ENCODE results near the gene FGF23. TPM values are rescaled to one million over a fixed set of nuclear protein-coding genes. Genes with fewer than 3 reads are reported as not detected.

FGF23 gene
- total and polyA plus RNA-seq, 2 donors (not counting 1 experiment from before 2014, with no cell fraction given), result not detected

GRCh38 chr12:4355156-4356040 is 24.1 kb downstream of the FGF23 start:
- H3K4me2 ChIP-seq (replicated peaks; ENCODE audit: low read depth, low read length, poor library complexity, severe bottlenecking), result no peak overlapping the region
- TF ChIP-seq CTCF (IDR thresholded peaks at IDR 0.05), result peak; percentile 34
- TF ChIP-seq EZH2 (IDR thresholded peaks at IDR 0.05; ENCODE audit: borderline replicate concordance, insufficient read depth, low read depth, low read length, poor library complexity, severe bottlenecking), result no peak
- no peaks in the 10 kb centered on the region for H3K4me1 Mint-ChIP-seq
- no peak overlapping the region for H3K27ac ChIP-seq (ENCODE audit: low read length in 2 of 2)
- H3K9me3 Mint-ChIP-seq (ENCODE audit: insufficient read depth), result no peaks in the 10 kb centered on the region
- no peaks in the 10 kb centered on the region for H3K27me3 ChIP-seq (replicated peaks in 1 of 4; ENCODE audit: control extremely low read depth in 1 of 4, control insufficient read depth in 3 of 4, insufficient read depth in 4 of 4, low read length in 3 of 4)
- no peaks in the 10 kb centered on the region for H3K4me1 ChIP-seq (ENCODE audit: control insufficient read depth in 2 of 2, insufficient read depth in 2 of 2, low read length in 2 of 2)
- ChIA-PET CTCF (interaction anchor here (0.7 kb wide), 1 partner anchor 48 kb away, joined by 4 read pairs; no protein-coding TSS in a partner anchor), POLR2A (no interaction called here)
- ATAC-seq (ENCODE audit: low read depth) (no peak), DNase-seq (no peak)
- no peaks in the 10 kb centered on the region for H3K27me3 Mint-ChIP-seq
- no peaks in the 10 kb centered on the region for H3K79me2 ChIP-seq (ENCODE audit: control insufficient read depth, insufficient read depth, low read length)
- peaks cover 0 to 2% (median 1%) of the 10 kb centered on the region in 3 donors for H3K9me3 ChIP-seq (ENCODE audit: control extremely low read depth in 1 of 3, control insufficient read depth in 2 of 3, insufficient read depth in 1 of 3, low read length in 2 of 3)
- no peaks in the 10 kb centered on the region for H4K20me1 ChIP-seq (ENCODE audit: control insufficient read depth, insufficient read depth, low read length, poor library complexity, severe bottlenecking)
- no peak overlapping the region for H3K27ac Mint-ChIP-seq
- no peak overlapping the region for H3K9ac ChIP-seq (ENCODE audit: low read length)
- H2AFZ ChIP-seq (ENCODE audit: insufficient read depth, low read depth, low read length, poor library complexity, severe bottlenecking), result no peak overlapping the region
- WGBS (ENCODE audit: insufficient coverage), result 95% methylated on average over 2 of the region's 3 CpGs
- intact Hi-C loops (cut with micrococcal nuclease), result no loop called here
- no peak overlapping the region for H3K4me3 ChIP-seq (ENCODE audit: control extremely low read depth in 1 of 5, extremely low read depth in 1 of 5, insufficient read depth in 1 of 5, low read depth in 2 of 5, low read length in 4 of 5)
- no peak overlapping the region for H3K4me3 Mint-ChIP-seq
- peaks cover 2 to 17% of the 10 kb centered on the region in 2 experiments for H3K36me3 ChIP-seq (replicated peaks in 1 of 2; ENCODE audit: control extremely low read depth in 1 of 2, control insufficient read depth in 1 of 2, extremely low read depth in 1 of 2, insufficient read depth in 2 of 2, low read length in 1 of 2)

GRCh38 chr12:4353785-4354208 is 25.7 kb downstream of the FGF23 start:
- Histone ChIP-seq H3K27ac (ENCODE audit: low read length in 2 of 2) (no peak overlapping the region), H3K27me3 (replicated peaks in 1 of 4; ENCODE audit: control extremely low read depth in 1 of 4, control insufficient read depth in 3 of 4, insufficient read depth in 4 of 4, low read length in 3 of 4) (no peaks in the 10 kb centered on the region), H3K4me1 (ENCODE audit: control insufficient read depth in 2 of 2, insufficient read depth in 2 of 2, low read length in 2 of 2) (no peaks in the 10 kb centered on the region), H3K9ac (ENCODE audit: low read length) (no peak overlapping the region), H3K79me2 (ENCODE audit: control insufficient read depth, insufficient read depth, low read length) (no peaks in the 10 kb centered on the region), H3K4me2 (replicated peaks; ENCODE audit: low read depth, low read length, poor library complexity, severe bottlenecking) (no peak overlapping the region), H3K9me3 (ENCODE audit: control extremely low read depth in 1 of 3, control insufficient read depth in 2 of 3, insufficient read depth in 1 of 3, low read length in 2 of 3) (no peaks in the 10 kb centered on the region), H4K20me1 (ENCODE audit: control insufficient read depth, insufficient read depth, low read length, poor library complexity, severe bottlenecking) (no peaks in the 10 kb centered on the region), H3K4me3 (ENCODE audit: control extremely low read depth in 1 of 5, extremely low read depth in 1 of 5, insufficient read depth in 1 of 5, low read depth in 2 of 5, low read length in 4 of 5) (no peak overlapping the region), H2AFZ (ENCODE audit: insufficient read depth, low read depth, low read length, poor library complexity, severe bottlenecking) (no peak overlapping the region), H3K36me3 (replicated peaks in 1 of 2; ENCODE audit: control extremely low read depth in 1 of 2, control insufficient read depth in 1 of 2, extremely low read depth in 1 of 2, insufficient read depth in 2 of 2, low read length in 1 of 2) (peaks cover 2 to 23% of the 10 kb centered on the region in 2 experiments)
- Mint-ChIP-seq H3K27me3 (no peaks in the 10 kb centered on the region), H3K4me1 (no peaks in the 10 kb centered on the region), H3K9me3 (ENCODE audit: insufficient read depth) (no peaks in the 10 kb centered on the region), H3K27ac (no peak overlapping the region), H3K4me3 (no peak overlapping the region)
- ATAC-seq (ENCODE audit: low read depth) (no peak), DNase-seq (peak; percentile 16)
- POLR2A ChIA-PET, result no interaction called here
- intact Hi-C loops (cut with micrococcal nuclease), result loop anchor here (5.0 kb wide), 1 partner anchor 174 kb away; no protein-coding TSS in a partner anchor
- CTCF ChIA-PET, result interaction anchor here (0.6 to 1.5 kb wide), 3 partner anchors 12 to 404 kb away, joined by 3 to 4 read pairs (median 3); no protein-coding TSS in a partner anchor
- TF ChIP-seq CTCF (IDR thresholded peaks at IDR 0.05) (peak; percentile 69), EZH2 (IDR thresholded peaks at IDR 0.05; ENCODE audit: borderline replicate concordance, insufficient read depth, low read depth, low read length, poor library complexity, severe bottlenecking) (no peak)
- 74% methylated on average over 3 of the region's 4 CpGs for WGBS (ENCODE audit: insufficient coverage)

Measured in B cell (primary cell).